Testis (tissue), 3 donors: ENCODE measurements around the gene CGNL1. TPM values are rescaled to one million over a fixed set of nuclear protein-coding genes. Genes with fewer than 3 reads are reported as not detected.

ENCODE experiments used
- DNase-seq: peaks from one replicate; pipeline ENCODE4 v3.0.0-alpha.2; 2019
- H3K27ac ChIP-seq, 2 donors: fragments of 200-600 bp; sonication (generic); one replicate each; pipeline ENCODE4 v1.5.1; 2019
- H3K27me3 ChIP-seq: fragments of 200-600 bp; sonication (generic); one replicate; pipeline ENCODE4 v1.5.1; 2019
- H3K36me3 ChIP-seq: fragments of 200-600 bp; sonication (generic); one replicate; pipeline ENCODE4 v1.5.1; 2017; ENCODE audit warnings: low read depth; ENCODE audit errors: missing control alignments
- H3K4me1 ChIP-seq: fragments of 200-600 bp; sonication (generic); one replicate; pipeline ENCODE4 v1.5.1; 2019
- H3K4me3 ChIP-seq, 2 donors: fragments of 200-600 bp; sonication (generic); one replicate each; pipeline ENCODE4 v1.5.1; 2017 to 2019
- H3K9me3 ChIP-seq: fragments of 200-600 bp; sonication (generic); one replicate; pipeline ENCODE4 v1.5.1; 2017
- POLR2A ChIP-seq: fragments of 450-650 bp; IDR thresholded peaks from one replicate; pipeline ENCODE4 v1.6.1; 2017; ENCODE audit warnings: antibody characterized with exemption, mild to moderate bottlenecking, moderate library complexity
- WGBS, 2 donors: methylation state at CpG; one replicate each; pipeline ENCODE4 v1.1.5; 2018; 5-methylcytosine and 5-hydroxymethylcytosine counted together
- intact Hi-C: fragments of 100-400 bp; cut with DNase I; formaldehyde crosslinking; loops from one replicate; pipeline ENCODE4 v1.15.1; 2023; ENCODE audit warnings: low total_unique reads
- polyA plus RNA-seq: library from polyadenylated mRNA; stranded (reverse); fragments of 350-450 nt; fragmentation: Illumina TruSeq; extraction: RNeasy Lipid Tissue Mini Kit (QIAGEN cat#74804); gene quantifications from one replicate; pipeline ENCODE4 v1.2.3, GENCODE V29; 2014; ENCODE audit warnings: low read depth, low replicate concordance; ENCODE audit not compliant: insufficient read depth
- total RNA-seq, 2 donors: library from RNA; depleted of rRNA; stranded (reverse); fragments of >200 nt; gene quantifications; one replicate each; pipeline ENCODE4 v1.2.3, GENCODE V29; 2016
- TF ChIP-seq, protein P1 (sequence below), 3 experiments: fragments of 450-650 bp in 2 of 3; fragments of 200-600 bp in 1 of 3; sonication (generic) in 1 of 3; IDR thresholded peaks; one replicate each; pipeline ENCODE4 v1.5.1; 2016 to 2019; ENCODE audit warnings: antibody characterized with exemption in 3 of 3, mild to moderate bottlenecking in 2 of 3, moderate library complexity in 1 of 3

Gene CGNL1
- total and polyA plus RNA-seq, 3 donors from 2014 or later = 21.0 to 40.2 (median 29.2) TPM

DNA sequence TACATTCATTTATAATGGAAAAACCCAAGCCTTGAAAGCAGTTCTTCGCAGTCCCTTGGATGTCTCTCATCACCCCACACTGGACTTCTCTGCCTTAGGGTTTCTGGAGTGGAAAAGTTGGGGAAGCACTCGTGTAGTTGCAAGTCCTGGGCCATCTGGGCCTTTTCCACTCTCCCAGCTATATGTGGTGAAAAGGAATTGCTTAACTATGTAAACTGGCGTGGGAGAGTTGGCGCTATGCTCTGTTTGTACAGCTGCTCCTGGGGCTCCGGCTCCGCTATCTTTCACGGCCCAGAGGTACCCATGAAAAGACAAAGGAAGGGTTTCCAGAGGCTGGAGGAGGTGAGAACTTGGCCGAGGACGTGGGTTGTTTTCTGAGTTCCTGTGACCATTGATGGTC lies 134.3 kb downstream of the CGNL1 start:
- 65 to 74% methylated on average over 9 of the region's 9 CpGs for WGBS, 2 donors
- Histone ChIP-seq H3K27me3 (no peaks in the 10 kb centered on the region), H3K4me1 (peaks cover 17% of the 10 kb centered on the region), H3K27ac (no peak overlapping the region), H3K4me3 (no peak overlapping the region), H3K9me3 (no peaks in the 10 kb centered on the region), H3K36me3 (no peaks in the 10 kb centered on the region)
- no peak for TF ChIP-seq POLR2A
- TF ChIP-seq, protein P1, sequence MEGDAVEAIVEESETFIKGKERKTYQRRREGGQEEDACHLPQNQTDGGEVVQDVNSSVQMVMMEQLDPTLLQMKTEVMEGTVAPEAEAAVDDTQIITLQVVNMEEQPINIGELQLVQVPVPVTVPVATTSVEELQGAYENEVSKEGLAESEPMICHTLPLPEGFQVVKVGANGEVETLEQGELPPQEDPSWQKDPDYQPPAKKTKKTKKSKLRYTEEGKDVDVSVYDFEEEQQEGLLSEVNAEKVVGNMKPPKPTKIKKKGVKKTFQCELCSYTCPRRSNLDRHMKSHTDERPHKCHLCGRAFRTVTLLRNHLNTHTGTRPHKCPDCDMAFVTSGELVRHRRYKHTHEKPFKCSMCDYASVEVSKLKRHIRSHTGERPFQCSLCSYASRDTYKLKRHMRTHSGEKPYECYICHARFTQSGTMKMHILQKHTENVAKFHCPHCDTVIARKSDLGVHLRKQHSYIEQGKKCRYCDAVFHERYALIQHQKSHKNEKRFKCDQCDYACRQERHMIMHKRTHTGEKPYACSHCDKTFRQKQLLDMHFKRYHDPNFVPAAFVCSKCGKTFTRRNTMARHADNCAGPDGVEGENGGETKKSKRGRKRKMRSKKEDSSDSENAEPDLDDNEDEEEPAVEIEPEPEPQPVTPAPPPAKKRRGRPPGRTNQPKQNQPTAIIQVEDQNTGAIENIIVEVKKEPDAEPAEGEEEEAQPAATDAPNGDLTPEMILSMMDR (IDR thresholded peaks at IDR 0.05) = no peak
- intact Hi-C loops = no loop called here
- no peak for DNase-seq

DNA sequence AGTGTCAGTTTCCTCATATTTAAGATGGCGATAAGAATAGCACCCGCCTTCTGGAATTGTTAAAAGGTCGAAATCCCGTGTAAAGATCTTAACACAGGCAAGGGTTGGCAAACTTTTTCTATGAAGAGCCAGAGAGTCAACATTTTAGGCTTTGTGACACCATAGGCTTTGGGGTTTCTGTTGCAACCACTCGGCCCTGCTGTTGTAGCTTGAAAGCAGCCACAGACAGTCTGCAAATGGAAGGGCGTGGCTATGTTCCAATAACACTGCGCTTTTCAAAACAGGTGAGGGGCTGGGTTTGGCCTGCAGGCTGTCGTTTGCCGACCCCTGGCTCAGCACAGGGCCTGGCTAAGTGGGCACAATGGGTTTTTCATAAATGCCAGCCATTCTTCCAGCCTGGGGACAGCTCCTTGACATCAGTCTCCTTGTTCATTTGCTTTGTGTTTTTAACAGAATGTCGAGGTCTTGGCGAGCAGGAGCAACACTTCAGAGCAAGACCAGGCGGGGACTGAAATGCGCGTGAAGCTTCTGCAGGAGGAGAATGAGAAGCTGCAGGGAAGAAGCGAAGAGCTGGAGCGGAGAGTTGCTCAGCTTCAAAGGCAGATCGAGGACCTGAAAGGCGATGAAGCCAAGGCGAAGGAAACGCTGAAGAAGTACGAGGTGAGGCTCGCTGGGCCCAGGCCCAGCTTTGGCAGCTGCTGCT lies 140.2 kb downstream of the CGNL1 start:
- Histone ChIP-seq H3K4me3 (no peak overlapping the region), H3K4me1 (no peaks in the 10 kb centered on the region), H3K9me3 (no peaks in the 10 kb centered on the region), H3K36me3 (no peaks in the 10 kb centered on the region), H3K27me3 (no peaks in the 10 kb centered on the region), H3K27ac (no peak overlapping the region)
- DNase-seq = no peak
- intact Hi-C loops = no loop called here
- no peak for TF ChIP-seq POLR2A
- TF ChIP-seq, protein P1 (IDR thresholded peaks at IDR 0.05) = no peak
- WGBS, 2 donors = 73 to 76% methylated on average over 22 of the region's 22 CpGs

DNA sequence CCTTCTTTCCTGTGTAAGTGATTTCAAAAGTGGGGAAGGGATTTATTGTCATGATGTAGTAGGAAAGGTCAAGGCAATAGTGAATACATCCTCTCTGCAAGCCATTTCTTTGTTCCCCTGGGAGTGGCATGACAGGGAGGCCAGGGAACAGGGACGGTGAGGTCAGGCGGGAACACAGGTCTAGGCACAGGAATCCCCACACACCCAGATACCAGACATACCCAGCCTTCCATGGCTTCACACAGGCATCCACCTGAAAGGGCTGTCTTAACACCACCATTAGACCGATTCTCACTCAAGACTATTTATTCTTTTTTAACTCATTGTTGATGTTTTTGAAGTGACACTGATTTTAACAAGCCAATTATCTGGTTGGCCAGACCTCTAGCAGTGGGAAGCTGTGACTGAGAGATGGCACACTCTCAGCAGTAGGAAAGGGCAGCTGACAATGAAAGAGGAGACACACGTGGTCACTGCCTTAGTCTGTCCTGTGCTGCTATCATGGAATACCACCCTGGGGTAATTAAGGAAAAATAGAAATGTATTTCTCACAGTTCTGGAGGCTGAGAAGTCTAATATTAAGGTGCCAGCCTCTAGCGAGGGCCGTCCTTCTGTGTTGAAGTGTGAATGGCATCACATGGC lies 140.8 kb downstream of the CGNL1 start:
- H3K27me3 ChIP-seq = no peaks in the 10 kb centered on the region
- no peak overlapping the region for H3K4me3 ChIP-seq
- H3K4me1 ChIP-seq = no peaks in the 10 kb centered on the region
- no peaks in the 10 kb centered on the region for H3K36me3 ChIP-seq
- DNase-seq = no peak
- no peaks in the 10 kb centered on the region for H3K9me3 ChIP-seq
- WGBS, 2 donors = 72 to 76% methylated on average over 4 to 6 of the region's 6 CpGs
- H3K27ac ChIP-seq = no peak overlapping the region
- no peak for TF ChIP-seq POLR2A
- TF ChIP-seq, protein P1 (IDR thresholded peaks at IDR 0.05) = no peak
- intact Hi-C loops = no loop called here

DNA sequence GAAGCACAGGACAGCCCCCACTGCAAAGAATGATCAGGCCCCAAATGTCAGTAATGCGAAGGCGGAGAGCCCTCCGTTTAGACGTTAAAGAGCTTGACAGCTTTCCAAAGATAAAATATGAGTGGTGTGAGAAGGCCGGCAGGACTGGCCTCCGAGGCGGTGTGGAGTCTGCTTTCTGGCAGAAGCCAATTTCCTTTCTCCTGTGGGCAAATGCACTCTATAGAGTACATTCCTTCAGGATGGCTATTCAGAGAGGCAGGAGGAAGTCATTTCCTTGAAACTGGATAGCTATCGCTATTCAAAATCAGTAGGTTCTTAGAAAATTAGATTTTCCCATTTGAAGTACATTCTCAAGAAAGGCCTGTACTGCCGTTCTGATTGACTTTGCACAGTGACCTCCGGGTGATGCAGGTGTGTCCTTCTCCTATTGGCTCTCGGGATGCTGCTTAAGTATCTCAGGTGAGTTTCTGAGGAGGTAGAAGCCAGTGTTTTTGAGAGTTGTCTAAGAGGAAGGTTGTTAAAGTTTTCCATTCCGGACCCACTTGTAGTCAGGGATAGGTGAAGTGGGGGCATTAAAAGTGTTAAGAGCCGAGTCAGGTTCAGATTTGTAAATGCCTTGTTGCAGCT lies 142.6 kb downstream of the CGNL1 start:
- intact Hi-C loops = no loop called here
- DNase-seq = no peak
- TF ChIP-seq, protein P1 (IDR thresholded peaks at IDR 0.05) = no peak
- no peak for TF ChIP-seq POLR2A
- Histone ChIP-seq H3K4me3 (no peak overlapping the region), H3K36me3 (no peaks in the 10 kb centered on the region), H3K4me1 (no peaks in the 10 kb centered on the region), H3K27ac (no peak overlapping the region), H3K9me3 (no peaks in the 10 kb centered on the region), H3K27me3 (no peaks in the 10 kb centered on the region)
- 85 to 91% methylated on average over 13 of the region's 13 CpGs for WGBS, 2 donors
